Mesenchymal stem cell (in vitro differentiated cells and primary cell): ENCODE measurements around the gene CYSLTR2.

Experiments used
- DNase-seq: peaks from one replicate; pipeline ENCODE4 v3.0.0-alpha.2; 2013
- H2AFZ ChIP-seq: one replicate; pipeline ENCODE4 v1.6.1; 2013; ENCODE audit warnings: low read depth, mild to moderate bottlenecking, control low read depth, inconsistent platforms, low read length, moderate library complexity
- H2AK5ac ChIP-seq: 2 replicates; pipeline ENCODE4 v1.6.1; 2013; ENCODE audit warnings: low read length, moderate library complexity, mild to moderate bottlenecking, inconsistent platforms; ENCODE audit not compliant: severe bottlenecking
- H2BK120ac ChIP-seq: one replicate; pipeline ENCODE4 v1.6.1; 2013; ENCODE audit warnings: low read depth, mild to moderate bottlenecking, inconsistent platforms, low read length, moderate library complexity
- H2BK12ac ChIP-seq, 2 experiments: one replicate each; pipeline ENCODE4 v1.6.1; 2013; ENCODE audit warnings: inconsistent platforms in 2 of 2, low read length in 2 of 2, mild to moderate bottlenecking in 2 of 2, moderate library complexity in 2 of 2, control low read depth in 1 of 2
- H2BK15ac ChIP-seq: one replicate; pipeline ENCODE4 v1.6.1; 2013; ENCODE audit warnings: mild to moderate bottlenecking, low read depth, inconsistent platforms; ENCODE audit not compliant: poor library complexity, severe bottlenecking
- H2BK5ac ChIP-seq: 2 replicates; pipeline ENCODE4 v1.6.1; 2013; ENCODE audit warnings: low read depth, mild to moderate bottlenecking, low read length, control low read depth, inconsistent platforms; ENCODE audit not compliant: poor library complexity, severe bottlenecking
- H3K14ac ChIP-seq, 2 experiments: one replicate each; pipeline ENCODE4 v1.6.1; 2013; ENCODE audit warnings: inconsistent platforms in 2 of 2, low read length in 2 of 2, control low read depth in 1 of 2, mild to moderate bottlenecking in 1 of 2, moderate library complexity in 1 of 2
- H3K18ac ChIP-seq, 2 experiments: one replicate each; pipeline ENCODE4 v1.6.1; 2013; ENCODE audit warnings: inconsistent platforms in 2 of 2, low read length in 2 of 2, control low read depth in 1 of 2, low read depth in 1 of 2, mild to moderate bottlenecking in 1 of 2
- H3K23ac ChIP-seq, 2 experiments: one replicate each; pipeline ENCODE4 v1.6.1; 2013; ENCODE audit warnings: inconsistent platforms in 2 of 2, low read length in 2 of 2, mild to moderate bottlenecking in 2 of 2, moderate library complexity in 2 of 2, control low read depth in 1 of 2
- H3K27ac ChIP-seq: 2 replicates; pipeline ENCODE4 v1.5.1; 2013; ENCODE audit warnings: mild to moderate bottlenecking, moderate library complexity, low read length, control low read depth, inconsistent platforms; ENCODE audit not compliant: poor library complexity, severe bottlenecking
- H3K27me3 ChIP-seq, 2 experiments: 2 replicates each; pipeline versions ENCODE4 v1.6.1 to v1.7.0; 2013; ENCODE audit warnings: low read length in 2 of 2, mild to moderate bottlenecking in 2 of 2, moderate library complexity in 2 of 2, control low read depth in 1 of 2, inconsistent platforms in 1 of 2; ENCODE audit not compliant: control insufficient read depth in 1 of 2, insufficient read depth in 1 of 2
- H3K36me3 ChIP-seq, 2 experiments: 2 replicates each; pipeline versions ENCODE4 v1.6.1 to v1.7.0; 2013; ENCODE audit warnings: low read length in 2 of 2, control low read depth in 1 of 2, inconsistent platforms in 1 of 2, low read depth in 1 of 2, mild to moderate bottlenecking in 1 of 2; ENCODE audit not compliant: insufficient read depth in 2 of 2, control insufficient read depth in 1 of 2
- H3K4ac ChIP-seq, 2 experiments: one replicate each; pipeline ENCODE4 v1.6.1; 2013; ENCODE audit warnings: inconsistent platforms in 2 of 2, low read length in 2 of 2, mild to moderate bottlenecking in 2 of 2, moderate library complexity in 2 of 2, control low read depth in 1 of 2, low read depth in 1 of 2
- H3K4me1 ChIP-seq: 2 replicates; pipeline ENCODE4 v1.6.1; 2013; ENCODE audit warnings: low read depth, low read length, control low read depth; ENCODE audit not compliant: control insufficient read depth, insufficient read depth
- H3K4me2 ChIP-seq: 2 replicates; pipeline ENCODE4 v1.6.1; 2013; ENCODE audit warnings: low read length, mild to moderate bottlenecking, inconsistent platforms; ENCODE audit not compliant: poor library complexity, severe bottlenecking
- H3K4me3 ChIP-seq, 2 experiments: 2 replicates each; pipeline versions ENCODE4 v1.5.1 to v1.7.0; 2013; ENCODE audit warnings: low read length in 2 of 2, mild to moderate bottlenecking in 2 of 2, control low read depth in 1 of 2, low read depth in 1 of 2; ENCODE audit not compliant: insufficient read depth in 1 of 2
- H3K79me1 ChIP-seq: replicated peaks from 2 replicates; pipeline ENCODE4 v1.6.1; 2013; ENCODE audit warnings: mild to moderate bottlenecking, control low read depth, low read length, inconsistent platforms; ENCODE audit not compliant: poor library complexity, severe bottlenecking
- H3K9ac ChIP-seq: 2 replicates; pipeline ENCODE4 v1.7.0; 2013; ENCODE audit warnings: mild to moderate bottlenecking, low read length, moderate library complexity
- H3K9me3 ChIP-seq: 2 replicates; pipeline ENCODE4 v1.7.0; 2013; ENCODE audit warnings: mild to moderate bottlenecking, low read length; ENCODE audit not compliant: control insufficient read depth
- H4K8ac ChIP-seq: one replicate; pipeline ENCODE4 v1.6.1; 2013; ENCODE audit warnings: inconsistent platforms, mild to moderate bottlenecking, low read length, moderate library complexity
- H4K91ac ChIP-seq: one replicate; pipeline ENCODE4 v1.6.1; 2013; ENCODE audit warnings: mild to moderate bottlenecking, low read length, inconsistent platforms
- WGBS: methylation state at CpG from one replicate; pipeline ENCODE4 v1.1.7; 2013; ENCODE audit warnings: mixed read lengths; 5-methylcytosine and 5-hydroxymethylcytosine counted together

CYSLTR2 gene

GRCh38 chr13:48725271-48725670 is 71.5 kb downstream of the CYSLTR2 start:
- Histone ChIP-seq H3K27me3 (peaks cover 0 to 30% of the 10 kb centered on the region in 2 experiments), H3K4me1 (no peaks in the 10 kb centered on the region), H3K4me3 (no peak overlapping the region), H3K23ac (no peak overlapping the region), H2BK5ac (no peak overlapping the region), H2BK120ac (no peak overlapping the region), H3K18ac (no peak overlapping the region), H3K36me3 (no peaks in the 10 kb centered on the region), H2AK5ac (no peak overlapping the region), H3K9me3 (peaks cover 5% of the 10 kb centered on the region), H4K91ac (no peak overlapping the region), H3K9ac (no peak overlapping the region), H4K8ac (no peak overlapping the region), H2AFZ (no peak overlapping the region), H3K4ac (no peak overlapping the region), H2BK15ac (no peak overlapping the region), H3K79me1 (no peaks in the 10 kb centered on the region), H3K14ac (no peak overlapping the region), H3K27ac (no peak overlapping the region), H3K4me2 (no peak overlapping the region), H2BK12ac (no peak overlapping the region)
- no peak for DNase-seq

- H2BK15ac ChIP-seq: no peak overlapping the region
- H3K14ac ChIP-seq: no peak overlapping the region
- H3K4me1 ChIP-seq: no peaks in the 10 kb centered on the region
- no peak overlapping the region for H3K4ac ChIP-seq
- H2BK5ac ChIP-seq: no peak overlapping the region
- H3K27ac ChIP-seq: no peak overlapping the region
- no peak overlapping the region for H4K8ac ChIP-seq
- H2AK5ac ChIP-seq: no peak overlapping the region
- no peak overlapping the region for H3K4me2 ChIP-seq
- H2BK120ac ChIP-seq: no peak overlapping the region
- 38% methylated on average over 2 of the region's 2 CpGs for WGBS
- H3K4me3 ChIP-seq: no peak overlapping the region
- H2AFZ ChIP-seq: no peak overlapping the region
- no peak overlapping the region for H3K18ac ChIP-seq
- H3K79me1 ChIP-seq: no peaks in the 10 kb centered on the region
- DNase-seq: peak; percentile 81
- H3K23ac ChIP-seq: no peak overlapping the region
- H3K36me3 ChIP-seq: no peaks in the 10 kb centered on the region
- H2BK12ac ChIP-seq: no peak overlapping the region
- peak overlapping the region; percentile 25 for H3K9ac ChIP-seq
- H4K91ac ChIP-seq: no peak overlapping the region
- H3K27me3 ChIP-seq: peaks cover 0 to 27% of the 10 kb centered on the region in 2 experiments
- peaks cover 5% of the 10 kb centered on the region for H3K9me3 ChIP-seq
Measured at GRCh38 chr13:48726711-48727110, 73.0 kb downstream of the CYSLTR2 start.

GRCh38 chr13:48727241-48728011 is 73.7 kb downstream of the CYSLTR2 start:
- H3K4ac ChIP-seq: no peak overlapping the region

GRCh38 chr13:48728226-48728625 is 74.5 kb downstream of the CYSLTR2 start:
- Histone ChIP-seq H3K4me1 (no peaks in the 10 kb centered on the region), H2AFZ (no peak overlapping the region), H3K4ac (no peak overlapping the region), H3K18ac (peak overlapping the region in 1 of 2 experiments; percentile 30), H3K4me3 (no peak overlapping the region), H3K79me1 (no peaks in the 10 kb centered on the region), H3K14ac (no peak overlapping the region), H3K9me3 (peaks cover 5% of the 10 kb centered on the region), H3K36me3 (no peaks in the 10 kb centered on the region), H4K8ac (no peak overlapping the region), H2AK5ac (no peak overlapping the region), H2BK120ac (no peak overlapping the region), H2BK5ac (no peak overlapping the region), H3K4me2 (no peak overlapping the region), H3K27ac (no peak overlapping the region), H2BK15ac (no peak overlapping the region), H2BK12ac (peak overlapping the region in 1 of 2 experiments; percentile 7), H4K91ac (no peak overlapping the region), H3K9ac (no peak overlapping the region), H3K23ac (no peak overlapping the region), H3K27me3 (peaks cover 0 to 41% of the 10 kb centered on the region in 2 experiments)
- WGBS: 93% methylated on average over 2 of the region's 2 CpGs
- DNase-seq: peak; percentile 16

More at GRCh38 chr13:48727241-48728011, 73.7 kb downstream of the CYSLTR2 start:
- H3K79me1 ChIP-seq: no peaks in the 10 kb centered on the region
- H2BK15ac ChIP-seq: no peak overlapping the region
- no peak overlapping the region for H3K18ac ChIP-seq
- H4K8ac ChIP-seq: no peak overlapping the region
- no peak overlapping the region for H2AFZ ChIP-seq
- H3K27ac ChIP-seq: no peak overlapping the region
- H2BK5ac ChIP-seq: no peak overlapping the region
- H2BK120ac ChIP-seq: no peak overlapping the region
- no peaks in the 10 kb centered on the region for H3K36me3 ChIP-seq
- no peak overlapping the region for H3K4me2 ChIP-seq
- H3K14ac ChIP-seq: no peak overlapping the region
- H2BK12ac ChIP-seq: no peak overlapping the region
- H2AK5ac ChIP-seq: no peak overlapping the region
- WGBS: 30% methylated on average over 2 of the region's 4 CpGs
- no peaks in the 10 kb centered on the region for H3K4me1 ChIP-seq
- H3K9me3 ChIP-seq: peaks cover 5% of the 10 kb centered on the region
- no peak overlapping the region for H3K23ac ChIP-seq
- no peak overlapping the region for H4K91ac ChIP-seq
- peak overlapping the region; percentile 25 for H3K9ac ChIP-seq
- H3K27me3 ChIP-seq: peaks cover 0 to 33% of the 10 kb centered on the region in 2 experiments
- H3K4me3 ChIP-seq: no peak overlapping the region
- DNase-seq: peak; percentile 96
